ENCODE data around the gene PLXNA3. TPM values are rescaled to one million over a fixed set of nuclear protein-coding genes. Genes with fewer than 3 reads are reported as not detected.

PLXNA3 gene
- total and polyA plus RNA-seq, 10 of the 15 experiments (the other 5 are each of a cell fraction or from before 2014, with no cell fraction given) = 0.26 to 26.8 (median 3.4) TPM

DNA sequence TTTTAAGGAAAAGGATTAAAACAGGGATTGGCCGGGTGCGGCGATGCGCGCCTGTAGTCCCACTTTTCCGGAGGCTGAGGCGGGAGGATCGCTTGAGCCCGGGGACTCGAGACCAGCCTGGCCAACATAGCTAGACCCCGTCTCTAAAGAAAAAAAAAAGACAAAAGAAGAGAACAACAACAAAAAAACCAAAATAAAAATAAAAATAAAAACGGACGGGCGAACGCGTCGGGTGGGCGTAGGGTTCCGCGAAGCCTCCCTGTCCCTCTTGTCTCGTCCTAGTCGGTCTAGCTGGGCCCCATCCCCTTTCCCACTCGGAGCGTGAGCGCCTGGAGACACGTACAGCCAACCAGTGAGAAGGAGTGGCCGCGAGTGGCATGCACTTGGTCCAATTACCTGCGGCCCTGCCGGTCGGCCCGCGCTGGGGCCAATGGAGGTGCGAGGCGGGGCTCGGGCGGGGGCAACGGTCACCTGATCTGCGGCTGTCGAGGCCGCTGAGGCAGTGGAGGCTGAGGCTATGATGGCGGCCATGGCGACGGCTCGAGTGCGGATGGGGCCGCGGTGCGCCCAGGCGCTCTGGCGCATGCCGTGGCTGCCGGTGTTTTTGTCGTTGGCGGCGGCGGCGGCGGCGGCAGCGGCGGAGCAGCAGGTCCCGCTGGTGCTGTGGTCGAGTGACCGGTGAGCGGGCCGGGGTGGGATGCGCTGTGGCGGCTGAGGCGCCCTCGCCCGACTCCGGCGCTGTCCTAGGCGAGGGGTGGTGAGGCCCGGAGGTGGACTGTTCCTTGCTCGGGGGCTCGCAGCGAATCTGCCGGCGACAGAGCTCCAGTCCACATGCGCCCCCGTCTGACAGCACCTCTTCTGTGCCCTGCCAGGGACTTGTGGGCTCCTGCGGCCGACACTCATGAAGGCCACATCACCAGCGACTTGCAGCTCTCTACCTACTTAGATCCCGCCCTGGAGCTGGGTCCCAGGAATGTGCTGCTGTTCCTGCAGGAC is 29.6 kb upstream of the PLXNA3 start, which contains the start of gene ATP6AP1 (continued):
- no peak for TF ChIP-seq FOXM1 (IDR thresholded peaks at IDR 0.05; ENCODE audit: low read depth, low read length)
- no peak for TF ChIP-seq FOXK2 (IDR thresholded peaks at IDR 0.05)
- no peak for TF ChIP-seq HDGF (IDR thresholded peaks at IDR 0.05)
- TF ChIP-seq ZNF384 (IDR thresholded peaks at IDR 0.05; ENCODE audit: borderline replicate concordance, low read depth, low read length) = no peak
- TF ChIP-seq HDAC2 (IDR thresholded peaks at IDR 0.05) = no peak
- no peak for TF ChIP-seq ETV6 (conservative IDR thresholded peaks at IDR 0.05 in 1 of 2, IDR thresholded peaks at IDR 0.05 in 1 of 2; ENCODE audit: borderline replicate concordance in 1 of 2, low read depth in 1 of 2)
- 0 out of 2 replicates have a peak, but pooled peaks have one; percentile 40 for TF ChIP-seq NR2F1 (conservative IDR thresholded peaks at IDR 0.05)
- TF ChIP-seq, protein P1, sequence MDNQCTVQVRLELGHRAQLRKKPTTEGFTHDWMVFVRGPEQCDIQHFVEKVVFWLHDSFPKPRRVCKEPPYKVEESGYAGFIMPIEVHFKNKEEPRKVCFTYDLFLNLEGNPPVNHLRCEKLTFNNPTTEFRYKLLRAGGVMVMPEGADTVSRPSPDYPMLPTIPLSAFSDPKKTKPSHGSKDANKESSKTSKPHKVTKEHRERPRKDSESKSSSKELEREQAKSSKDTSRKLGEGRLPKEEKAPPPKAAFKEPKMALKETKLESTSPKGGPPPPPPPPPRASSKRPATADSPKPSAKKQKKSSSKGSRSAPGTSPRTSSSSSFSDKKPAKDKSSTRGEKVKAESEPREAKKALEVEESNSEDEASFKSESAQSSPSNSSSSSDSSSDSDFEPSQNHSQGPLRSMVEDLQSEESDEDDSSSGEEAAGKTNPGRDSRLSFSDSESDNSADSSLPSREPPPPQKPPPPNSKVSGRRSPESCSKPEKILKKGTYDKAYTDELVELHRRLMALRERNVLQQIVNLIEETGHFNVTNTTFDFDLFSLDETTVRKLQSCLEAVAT (IDR thresholded peaks at IDR 0.05) = peak; percentile 91
- no peak for TF ChIP-seq ZNF207 (IDR thresholded peaks at IDR 0.05; ENCODE audit: borderline replicate concordance)
- TF ChIP-seq BCL11A (IDR thresholded peaks at IDR 0.05; ENCODE audit: low read depth, low read length) = no peak
- TF ChIP-seq RFX5 (IDR thresholded peaks at IDR 0.05; ENCODE audit: low read depth, low read length) = peak; percentile 66; the same call in 1 of the 2 replicates
- no peak for TF ChIP-seq POU2F2 (IDR thresholded peaks at IDR 0.05; ENCODE audit: borderline replicate concordance, low read depth, low read length)
- TF ChIP-seq ZNF24 (IDR thresholded peaks at IDR 0.05) = no peak
- TF ChIP-seq, protein P2, sequence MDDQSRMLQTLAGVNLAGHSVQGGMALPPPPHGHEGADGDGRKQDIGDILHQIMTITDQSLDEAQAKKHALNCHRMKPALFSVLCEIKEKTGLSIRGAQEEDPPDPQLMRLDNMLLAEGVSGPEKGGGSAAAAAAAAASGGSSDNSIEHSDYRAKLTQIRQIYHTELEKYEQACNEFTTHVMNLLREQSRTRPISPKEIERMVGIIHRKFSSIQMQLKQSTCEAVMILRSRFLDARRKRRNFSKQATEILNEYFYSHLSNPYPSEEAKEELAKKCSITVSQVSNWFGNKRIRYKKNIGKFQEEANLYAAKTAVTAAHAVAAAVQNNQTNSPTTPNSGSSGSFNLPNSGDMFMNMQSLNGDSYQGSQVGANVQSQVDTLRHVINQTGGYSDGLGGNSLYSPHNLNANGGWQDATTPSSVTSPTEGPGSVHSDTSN (IDR thresholded peaks at IDR 0.05; ENCODE audit: insufficient replicate concordance, low read depth, low read length) = peak; percentile 98
- TF ChIP-seq, protein P3, sequence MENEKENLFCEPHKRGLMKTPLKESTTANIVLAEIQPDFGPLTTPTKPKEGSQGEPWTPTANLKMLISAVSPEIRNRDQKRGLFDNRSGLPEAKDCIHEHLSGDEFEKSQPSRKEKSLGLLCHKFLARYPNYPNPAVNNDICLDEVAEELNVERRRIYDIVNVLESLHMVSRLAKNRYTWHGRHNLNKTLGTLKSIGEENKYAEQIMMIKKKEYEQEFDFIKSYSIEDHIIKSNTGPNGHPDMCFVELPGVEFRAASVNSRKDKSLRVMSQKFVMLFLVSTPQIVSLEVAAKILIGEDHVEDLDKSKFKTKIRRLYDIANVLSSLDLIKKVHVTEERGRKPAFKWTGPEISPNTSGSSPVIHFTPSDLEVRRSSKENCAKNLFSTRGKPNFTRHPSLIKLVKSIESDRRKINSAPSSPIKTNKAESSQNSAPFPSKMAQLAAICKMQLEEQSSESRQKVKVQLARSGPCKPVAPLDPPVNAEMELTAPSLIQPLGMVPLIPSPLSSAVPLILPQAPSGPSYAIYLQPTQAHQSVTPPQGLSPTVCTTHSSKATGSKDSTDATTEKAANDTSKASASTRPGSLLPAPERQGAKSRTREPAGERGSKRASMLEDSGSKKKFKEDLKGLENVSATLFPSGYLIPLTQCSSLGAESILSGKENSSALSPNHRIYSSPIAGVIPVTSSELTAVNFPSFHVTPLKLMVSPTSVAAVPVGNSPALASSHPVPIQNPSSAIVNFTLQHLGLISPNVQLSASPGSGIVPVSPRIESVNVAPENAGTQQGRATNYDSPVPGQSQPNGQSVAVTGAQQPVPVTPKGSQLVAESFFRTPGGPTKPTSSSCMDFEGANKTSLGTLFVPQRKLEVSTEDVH (IDR thresholded peaks at IDR 0.05; ENCODE audit: low read depth, partially characterized antibody) = no peak
- TF ChIP-seq CBFB (IDR thresholded peaks at IDR 0.05; ENCODE audit: low read depth) = 0 out of 2 replicates have a peak, but pooled peaks have one; percentile 40
- no peak for TF ChIP-seq RAD21 (IDR thresholded peaks at IDR 0.05; ENCODE audit: insufficient read depth, low read depth, low read length)
- TF ChIP-seq NFYB (IDR thresholded peaks at IDR 0.05; ENCODE audit: insufficient read depth, low read depth, low read length) = peak; percentile 90
- TF ChIP-seq, protein P4, sequence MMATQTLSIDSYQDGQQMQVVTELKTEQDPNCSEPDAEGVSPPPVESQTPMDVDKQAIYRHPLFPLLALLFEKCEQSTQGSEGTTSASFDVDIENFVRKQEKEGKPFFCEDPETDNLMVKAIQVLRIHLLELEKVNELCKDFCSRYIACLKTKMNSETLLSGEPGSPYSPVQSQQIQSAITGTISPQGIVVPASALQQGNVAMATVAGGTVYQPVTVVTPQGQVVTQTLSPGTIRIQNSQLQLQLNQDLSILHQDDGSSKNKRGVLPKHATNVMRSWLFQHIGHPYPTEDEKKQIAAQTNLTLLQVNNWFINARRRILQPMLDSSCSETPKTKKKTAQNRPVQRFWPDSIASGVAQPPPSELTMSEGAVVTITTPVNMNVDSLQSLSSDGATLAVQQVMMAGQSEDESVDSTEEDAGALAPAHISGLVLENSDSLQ (IDR thresholded peaks at IDR 0.05) = peak; percentile 99
- no peak for TF ChIP-seq YBX1 (IDR thresholded peaks at IDR 0.05)
- TF ChIP-seq SUPT20H (IDR thresholded peaks at IDR 0.05; ENCODE audit: borderline replicate concordance, control insufficient read depth, low read depth, low read length) = no peak
- TF ChIP-seq SUZ12 (IDR thresholded peaks at IDR 0.05; ENCODE audit: unreplicated experiment) = no peak
